ENCODE results near the gene ATP1A1.

The ATP1A1 gene

DNA sequence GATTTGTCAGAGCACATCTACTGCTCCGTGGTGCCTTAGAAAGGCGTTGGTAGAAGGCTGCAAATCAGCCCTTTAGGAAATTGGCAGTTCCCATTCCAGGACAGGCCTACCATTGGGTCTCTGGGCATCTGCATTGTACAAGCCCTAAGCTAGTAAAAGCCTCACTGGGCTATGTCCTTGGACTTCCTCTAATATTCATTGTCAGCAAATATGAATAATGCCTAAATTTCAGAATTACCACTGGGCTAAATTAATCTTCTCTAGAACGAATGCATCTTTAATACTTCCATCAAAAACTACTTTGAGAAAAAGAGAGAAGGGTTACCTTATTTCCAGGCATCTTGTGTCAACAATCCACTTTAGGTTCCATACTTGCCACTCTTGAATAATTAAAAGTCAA is 41.5 kb upstream of the ATP1A1 start:
- Histone ChIP-seq H3K27me3 (ENCODE audit: control insufficient read depth, insufficient read depth, low read length, poor library complexity, severe bottlenecking) (no peaks in the 10 kb centered on the region), H3K4me1 (ENCODE audit: control insufficient read depth, insufficient read depth, low read length) (no peaks in the 10 kb centered on the region), H3K36me3 (ENCODE audit: control insufficient read depth, insufficient read depth, low read length) (no peaks in the 10 kb centered on the region), H3K4me3 (ENCODE audit: insufficient read depth, low read depth, low read length) (no peak overlapping the region), H3K9me3 (ENCODE audit: control insufficient read depth, low read length) (no peaks in the 10 kb centered on the region), H3K27ac (ENCODE audit: insufficient read depth, low read depth, low read length, poor library complexity, severe bottlenecking) (no peak overlapping the region)
- WGBS, 2 experiments = 88 to 92% methylated on average over 3 of the region's 3 CpGs

DNA sequence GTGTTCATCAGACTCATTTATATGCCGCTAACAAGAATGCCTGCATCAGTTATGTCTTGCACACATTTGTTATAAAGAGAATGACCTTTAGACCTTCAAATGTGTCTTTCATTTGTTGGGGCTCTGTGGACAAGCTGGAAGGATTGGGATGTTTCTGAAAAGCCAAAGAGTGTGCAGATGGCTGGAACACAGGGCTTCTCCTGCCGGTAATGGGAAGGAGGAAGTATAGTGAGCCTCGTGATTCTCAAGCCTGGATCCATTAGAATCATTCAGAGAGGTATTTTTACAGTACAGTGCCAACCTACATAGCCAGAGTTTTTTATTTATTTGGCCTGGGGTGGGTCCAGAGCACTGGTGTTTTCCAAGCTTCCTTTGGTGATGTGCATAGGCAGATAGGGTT is 40.6 kb upstream of the ATP1A1 start:
- Histone ChIP-seq H3K4me1 (ENCODE audit: control insufficient read depth, insufficient read depth, low read length) (no peaks in the 10 kb centered on the region), H3K9me3 (ENCODE audit: control insufficient read depth, low read length) (no peaks in the 10 kb centered on the region), H3K27ac (ENCODE audit: insufficient read depth, low read depth, low read length, poor library complexity, severe bottlenecking) (no peak overlapping the region), H3K36me3 (ENCODE audit: control insufficient read depth, insufficient read depth, low read length) (no peaks in the 10 kb centered on the region), H3K4me3 (ENCODE audit: insufficient read depth, low read depth, low read length) (no peak overlapping the region), H3K27me3 (ENCODE audit: control insufficient read depth, insufficient read depth, low read length, poor library complexity, severe bottlenecking) (no peaks in the 10 kb centered on the region)
- 83 to 92% methylated on average over 3 of the region's 3 CpGs for WGBS, 2 experiments

DNA sequence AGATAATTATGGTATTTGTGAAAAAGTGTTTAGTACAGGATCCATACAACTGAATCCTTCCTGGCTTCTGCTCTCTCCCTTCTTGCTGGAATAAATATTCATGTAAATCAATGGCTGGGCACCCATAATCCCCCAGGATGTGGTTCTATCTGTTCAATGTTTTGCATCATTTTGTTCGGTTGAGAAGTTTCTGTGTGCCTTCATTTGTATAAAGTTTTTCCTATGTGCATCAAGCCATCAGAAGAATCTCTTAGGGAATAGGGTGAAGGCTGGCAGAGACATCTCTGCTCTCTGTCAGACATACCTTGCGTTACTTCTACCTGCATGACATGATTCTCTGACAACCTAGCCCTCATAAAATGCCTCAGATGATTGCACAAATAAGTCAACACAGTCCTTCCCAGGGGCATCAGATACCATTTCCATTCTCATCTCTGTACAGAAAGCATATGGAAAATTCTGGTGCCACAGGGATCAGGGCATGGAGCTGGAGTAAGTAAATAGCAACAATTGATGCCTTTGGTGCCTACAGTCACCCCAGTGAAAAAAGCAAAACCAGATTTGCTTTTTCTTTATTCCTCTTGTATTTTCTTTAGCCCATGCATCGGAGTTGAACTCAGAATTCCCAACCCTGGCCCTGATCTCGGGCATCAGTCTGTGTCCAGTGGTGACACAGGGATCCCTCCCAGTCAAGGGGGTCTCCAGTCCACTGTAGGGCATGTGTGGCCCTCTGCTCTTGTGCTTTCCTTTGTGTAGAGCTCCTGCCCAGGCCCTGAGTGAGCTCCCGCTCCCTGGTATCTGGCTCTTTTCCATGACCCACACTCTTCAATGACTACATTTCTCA is 39.7 kb upstream of the ATP1A1 start:
- no peaks in the 10 kb centered on the region for H3K9me3 ChIP-seq (ENCODE audit: control insufficient read depth, low read length)
- WGBS, 2 experiments = 93 to 95% methylated on average over 5 of the region's 5 CpGs
- no peaks in the 10 kb centered on the region for H3K4me1 ChIP-seq (ENCODE audit: control insufficient read depth, insufficient read depth, low read length)
- no peak overlapping the region for H3K27ac ChIP-seq (ENCODE audit: insufficient read depth, low read depth, low read length, poor library complexity, severe bottlenecking)
- no peaks in the 10 kb centered on the region for H3K36me3 ChIP-seq (ENCODE audit: control insufficient read depth, insufficient read depth, low read length)
- no peaks in the 10 kb centered on the region for H3K27me3 ChIP-seq (ENCODE audit: control insufficient read depth, insufficient read depth, low read length, poor library complexity, severe bottlenecking)
- H3K4me3 ChIP-seq (ENCODE audit: insufficient read depth, low read depth, low read length) = no peak overlapping the region

DNA sequence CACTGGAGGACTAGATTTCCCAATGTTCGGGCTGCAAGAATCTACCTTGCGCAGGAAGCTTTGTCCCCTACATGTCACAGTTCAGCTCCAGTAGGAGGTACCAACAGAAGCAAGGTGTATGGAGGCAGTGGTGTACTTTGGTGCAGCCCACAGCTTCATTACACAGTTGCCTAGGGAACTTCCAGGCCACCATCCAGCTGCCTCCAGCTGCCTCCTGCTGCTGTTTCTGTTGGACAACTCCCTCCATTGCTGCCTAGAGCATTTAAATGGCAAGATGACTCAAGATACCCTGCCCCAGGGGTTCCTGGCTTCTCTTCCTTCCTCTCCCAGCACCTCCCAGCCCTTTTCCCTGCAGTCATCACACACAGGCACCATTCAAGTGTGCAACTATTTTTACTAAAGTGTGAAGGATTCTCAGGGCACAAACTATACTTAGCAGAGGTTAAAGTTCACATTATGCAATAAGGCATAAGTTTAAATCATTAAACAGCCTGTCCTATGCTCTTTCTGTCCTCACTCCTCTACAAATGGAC is 39.0 kb upstream of the ATP1A1 start:
- no peaks in the 10 kb centered on the region for H3K4me1 ChIP-seq (ENCODE audit: control insufficient read depth, insufficient read depth, low read length)
- 97 to 100% methylated on average over 2 of the region's 2 CpGs for WGBS, 2 experiments

DNA sequence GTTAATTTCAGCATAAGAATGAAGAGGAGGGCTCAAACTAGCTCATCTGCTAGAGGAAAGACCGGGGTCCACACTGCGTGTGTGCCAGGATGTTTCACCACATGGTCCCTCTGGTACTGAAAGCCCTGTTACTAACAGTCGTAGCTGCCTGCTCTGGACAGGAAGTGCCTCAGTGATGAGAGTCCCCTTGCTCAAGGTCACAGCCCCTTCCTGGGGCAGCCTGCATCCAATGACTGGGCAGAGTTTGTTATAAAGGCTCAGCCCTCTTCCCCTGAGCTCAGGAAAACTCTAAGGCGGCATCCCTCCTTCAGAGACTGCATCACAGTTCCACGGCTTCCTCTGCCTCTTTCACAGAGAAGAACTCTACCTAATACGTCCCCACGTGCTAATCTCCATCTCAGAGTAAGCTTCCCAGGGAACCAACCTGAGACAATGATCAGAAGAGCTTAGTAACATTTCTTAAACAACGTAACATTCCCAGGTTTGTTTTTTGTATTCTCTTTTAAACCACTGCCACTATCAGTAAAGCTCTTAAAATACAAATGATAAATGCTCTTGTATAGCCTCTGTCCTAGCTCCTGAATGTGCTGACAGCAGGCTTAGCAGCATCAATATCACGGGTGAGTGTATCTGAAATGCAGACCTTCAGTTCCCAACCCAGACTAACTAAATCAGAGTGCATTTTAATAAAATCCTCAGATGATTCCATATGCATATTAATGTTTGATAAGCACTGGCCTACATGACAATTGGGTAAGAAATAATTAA is 38.0 kb upstream of the ATP1A1 start:
- no peak overlapping the region for H3K27ac ChIP-seq (ENCODE audit: insufficient read depth, low read depth, low read length, poor library complexity, severe bottlenecking)
- no peaks in the 10 kb centered on the region for H3K36me3 ChIP-seq (ENCODE audit: control insufficient read depth, insufficient read depth, low read length)
- WGBS, 2 experiments = 62 to 63% methylated on average over 9 of the region's 9 CpGs
- H3K4me1 ChIP-seq (ENCODE audit: control insufficient read depth, insufficient read depth, low read length) = no peaks in the 10 kb centered on the region
- no peak overlapping the region for H3K4me3 ChIP-seq (ENCODE audit: insufficient read depth, low read depth, low read length)
- H3K27me3 ChIP-seq (ENCODE audit: control insufficient read depth, insufficient read depth, low read length, poor library complexity, severe bottlenecking) = no peaks in the 10 kb centered on the region
- no peaks in the 10 kb centered on the region for H3K9me3 ChIP-seq (ENCODE audit: control insufficient read depth, low read length)

More for the DNA sequence above, 39.0 kb upstream of the ATP1A1 start:
- H3K27ac ChIP-seq (ENCODE audit: insufficient read depth, low read depth, low read length, poor library complexity, severe bottlenecking) = no peak overlapping the region
- no peaks in the 10 kb centered on the region for H3K36me3 ChIP-seq (ENCODE audit: control insufficient read depth, insufficient read depth, low read length)
- H3K27me3 ChIP-seq (ENCODE audit: control insufficient read depth, insufficient read depth, low read length, poor library complexity, severe bottlenecking) = no peaks in the 10 kb centered on the region
- H3K4me3 ChIP-seq (ENCODE audit: insufficient read depth, low read depth, low read length) = no peak overlapping the region
- no peaks in the 10 kb centered on the region for H3K9me3 ChIP-seq (ENCODE audit: control insufficient read depth, low read length)

DNA sequence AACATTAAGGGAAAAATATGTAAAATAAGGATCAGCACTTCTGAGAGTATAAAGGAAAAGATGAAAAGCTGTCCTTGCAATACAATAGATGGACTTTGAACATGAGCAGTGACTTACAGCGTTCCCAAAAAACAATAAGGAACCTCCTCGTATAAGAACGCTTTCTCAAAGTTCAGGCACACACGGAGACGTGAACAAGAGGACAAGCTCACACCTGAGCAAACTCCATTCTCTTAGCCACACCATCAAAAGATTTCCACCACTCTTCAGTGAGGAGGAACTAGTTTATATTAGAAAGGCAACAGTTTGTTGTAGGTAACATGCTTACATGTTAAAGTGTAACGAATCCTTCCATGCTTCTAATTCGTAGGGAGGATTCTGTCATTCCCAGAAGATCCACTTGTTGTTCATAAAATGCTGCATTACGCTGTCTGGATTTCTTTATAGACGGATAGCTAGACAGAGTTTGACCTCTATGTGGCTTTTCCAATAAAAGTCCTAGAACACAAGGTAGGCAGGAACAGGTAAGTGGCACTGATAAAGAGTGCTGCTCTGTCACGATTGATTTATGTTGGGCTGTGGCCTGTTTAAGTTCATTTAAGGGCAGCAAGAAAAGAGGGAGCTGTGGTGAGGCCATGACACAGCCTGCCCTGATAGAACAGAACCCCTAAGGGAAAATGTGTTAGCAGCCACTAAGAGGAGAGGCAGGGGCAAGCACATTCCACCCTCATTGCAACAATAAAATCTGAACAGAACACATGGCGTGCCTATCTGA is 37.0 kb upstream of the ATP1A1 start:
- 93% methylated on average over 11 of the region's 11 CpGs for WGBS, 2 experiments
- no peak overlapping the region for H3K27ac ChIP-seq (ENCODE audit: insufficient read depth, low read depth, low read length, poor library complexity, severe bottlenecking)

DNA sequence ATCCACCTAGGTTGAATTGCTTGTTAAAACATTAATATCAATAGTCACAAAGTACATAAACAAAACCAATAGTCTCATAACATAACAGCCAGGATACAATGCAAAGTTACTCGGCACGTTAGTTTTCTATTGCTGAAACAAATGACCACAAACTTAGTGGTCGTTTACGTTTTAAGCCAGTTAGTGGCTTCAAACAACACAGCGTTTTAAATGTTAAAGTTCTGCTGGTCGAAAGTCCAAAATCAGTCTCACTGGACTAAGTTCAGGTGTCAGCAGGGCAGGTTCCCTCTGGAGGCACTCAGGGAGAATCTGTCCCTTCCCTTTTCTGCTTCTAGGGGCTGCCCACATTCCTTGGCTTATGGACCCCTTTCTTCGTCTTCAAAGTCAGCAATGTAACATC is 35.6 kb upstream of the ATP1A1 start:
- no peak overlapping the region for H3K27ac ChIP-seq (ENCODE audit: insufficient read depth, low read depth, low read length, poor library complexity, severe bottlenecking)
- no peak overlapping the region for H3K4me3 ChIP-seq (ENCODE audit: insufficient read depth, low read depth, low read length)
- no peaks in the 10 kb centered on the region for H3K4me1 ChIP-seq (ENCODE audit: control insufficient read depth, insufficient read depth, low read length)
- 93 to 94% methylated on average over 7 of the region's 7 CpGs for WGBS, 2 experiments
- H3K27me3 ChIP-seq (ENCODE audit: control insufficient read depth, insufficient read depth, low read length, poor library complexity, severe bottlenecking) = no peaks in the 10 kb centered on the region
- no peaks in the 10 kb centered on the region for H3K9me3 ChIP-seq (ENCODE audit: control insufficient read depth, low read length)
- H3K36me3 ChIP-seq (ENCODE audit: control insufficient read depth, insufficient read depth, low read length) = no peaks in the 10 kb centered on the region

More for the DNA sequence above, 37.0 kb upstream of the ATP1A1 start:
- Histone ChIP-seq H3K4me1 (ENCODE audit: control insufficient read depth, insufficient read depth, low read length) (no peaks in the 10 kb centered on the region), H3K27me3 (ENCODE audit: control insufficient read depth, insufficient read depth, low read length, poor library complexity, severe bottlenecking) (no peaks in the 10 kb centered on the region), H3K36me3 (ENCODE audit: control insufficient read depth, insufficient read depth, low read length) (no peaks in the 10 kb centered on the region), H3K4me3 (ENCODE audit: insufficient read depth, low read depth, low read length) (no peak overlapping the region), H3K9me3 (ENCODE audit: control insufficient read depth, low read length) (no peaks in the 10 kb centered on the region)

DNA sequence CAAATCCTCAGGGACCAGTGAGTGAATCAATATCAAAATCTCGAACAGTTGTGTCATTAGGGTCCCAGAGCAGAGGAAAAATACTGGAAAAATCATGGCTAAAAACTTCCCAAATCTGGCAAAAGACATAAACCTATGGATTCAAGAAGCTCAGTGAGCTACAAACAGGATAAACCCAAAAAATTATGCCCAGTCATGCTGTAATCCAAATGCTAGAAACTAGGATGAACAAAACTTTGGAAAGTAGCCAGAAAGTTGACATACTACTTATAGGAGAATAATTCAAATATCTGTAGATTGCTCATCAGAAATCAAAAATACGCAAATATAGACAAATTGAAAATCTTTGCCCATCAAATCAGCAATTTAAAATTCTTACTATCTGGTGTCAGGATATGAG is 34.6 kb upstream of the ATP1A1 start:
- no peak overlapping the region for H3K4me3 ChIP-seq (ENCODE audit: insufficient read depth, low read depth, low read length)

DNA sequence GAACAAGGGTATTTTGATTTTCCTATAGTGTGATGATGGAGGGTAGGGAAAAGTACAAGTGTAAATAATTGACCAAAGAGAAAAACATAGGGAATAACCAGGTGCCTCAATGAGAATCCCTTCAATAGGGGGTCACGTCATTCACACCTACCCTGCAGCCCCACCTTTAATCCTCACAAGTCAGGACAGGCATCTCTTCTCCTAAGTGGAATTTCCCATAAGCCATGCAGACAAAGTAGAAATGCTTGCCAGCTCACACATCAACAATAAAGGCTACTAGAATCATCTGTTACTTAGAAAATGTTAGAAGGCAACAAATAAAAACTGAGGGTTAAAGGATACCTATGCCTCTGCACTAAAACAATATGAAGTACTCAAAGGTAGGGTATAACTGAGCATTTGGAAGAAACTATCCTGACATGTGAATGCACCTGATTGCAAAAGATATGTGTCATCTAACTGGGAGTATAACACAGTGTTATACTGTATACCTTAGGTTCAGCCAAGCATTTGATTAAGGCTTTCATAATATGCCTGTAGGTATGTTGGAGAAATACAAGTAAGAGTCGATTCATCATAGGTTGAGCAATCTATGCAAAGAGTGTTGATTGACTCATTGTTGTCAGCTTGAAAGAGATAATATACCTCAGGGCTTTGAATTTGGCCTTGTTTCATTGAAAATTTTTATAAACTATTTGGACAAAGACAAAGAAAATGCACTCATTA is 32.4 kb upstream of the ATP1A1 start:
- H3K4me3 ChIP-seq (ENCODE audit: insufficient read depth, low read depth, low read length) = no peak overlapping the region
- H3K4me1 ChIP-seq (ENCODE audit: control insufficient read depth, insufficient read depth, low read length) = peaks cover under 1% of the 10 kb centered on the region
- 88 to 95% methylated on average over 2 of the region's 2 CpGs for WGBS, 2 experiments
- H3K27me3 ChIP-seq (ENCODE audit: control insufficient read depth, insufficient read depth, low read length, poor library complexity, severe bottlenecking) = no peaks in the 10 kb centered on the region
- no peak overlapping the region for H3K27ac ChIP-seq (ENCODE audit: insufficient read depth, low read depth, low read length, poor library complexity, severe bottlenecking)
- no peaks in the 10 kb centered on the region for H3K36me3 ChIP-seq (ENCODE audit: control insufficient read depth, insufficient read depth, low read length)
- H3K9me3 ChIP-seq (ENCODE audit: control insufficient read depth, low read length) = no peaks in the 10 kb centered on the region

More for the DNA sequence above, 34.6 kb upstream of the ATP1A1 start:
- WGBS, 2 experiments = 93 to 95% methylated on average over 1 to 2 of the region's 2 CpGs
- no peaks in the 10 kb centered on the region for H3K4me1 ChIP-seq (ENCODE audit: control insufficient read depth, insufficient read depth, low read length)
- H3K27ac ChIP-seq (ENCODE audit: insufficient read depth, low read depth, low read length, poor library complexity, severe bottlenecking) = no peak overlapping the region
- no peaks in the 10 kb centered on the region for H3K27me3 ChIP-seq (ENCODE audit: control insufficient read depth, insufficient read depth, low read length, poor library complexity, severe bottlenecking)
- no peaks in the 10 kb centered on the region for H3K9me3 ChIP-seq (ENCODE audit: control insufficient read depth, low read length)
- no peaks in the 10 kb centered on the region for H3K36me3 ChIP-seq (ENCODE audit: control insufficient read depth, insufficient read depth, low read length)

All from ectodermal cell (in vitro differentiated cells).